Endometrium (tissue), 2 donors: ENCODE results near the gene MTMR2.

Source experiments
- FAIRE-seq: peaks from 2 replicates; lab custom pipeline; 2012; peaks lifted over from hg19 to GRCh38; lab: Jason Lieb, UNC
- donor health status: control.
- donor health status: control.

MTMR2 gene

GRCh38 chr11:95923728-95924413 lies at the start of gene MTMR2:
MTMR2 (minus strand) TSS chr11:95924107; CDS start chr11:95923954, 153 bp downstream.
- no peak for FAIRE-seq

DNA sequence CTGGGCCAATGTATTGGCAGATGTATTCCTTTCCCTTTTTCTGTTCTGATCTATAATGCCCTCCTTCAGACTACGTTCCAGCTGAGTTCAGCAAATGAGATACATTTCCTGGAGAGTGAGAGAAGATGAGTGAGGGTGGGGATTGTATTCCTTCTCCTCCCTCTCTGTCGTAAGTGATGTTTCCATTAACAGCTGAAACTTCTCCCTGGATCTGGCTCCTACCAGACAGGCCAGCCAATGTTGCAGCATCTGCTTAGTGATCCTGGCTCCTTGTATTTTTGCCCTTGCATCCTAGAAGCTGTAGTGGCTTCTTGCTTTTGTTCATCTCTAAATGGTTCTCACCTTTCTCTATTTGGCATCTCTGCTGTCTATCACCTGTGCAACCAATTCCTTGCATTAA lies 48.2 kb upstream of the MTMR2 start:
- no peak for FAIRE-seq

DNA sequence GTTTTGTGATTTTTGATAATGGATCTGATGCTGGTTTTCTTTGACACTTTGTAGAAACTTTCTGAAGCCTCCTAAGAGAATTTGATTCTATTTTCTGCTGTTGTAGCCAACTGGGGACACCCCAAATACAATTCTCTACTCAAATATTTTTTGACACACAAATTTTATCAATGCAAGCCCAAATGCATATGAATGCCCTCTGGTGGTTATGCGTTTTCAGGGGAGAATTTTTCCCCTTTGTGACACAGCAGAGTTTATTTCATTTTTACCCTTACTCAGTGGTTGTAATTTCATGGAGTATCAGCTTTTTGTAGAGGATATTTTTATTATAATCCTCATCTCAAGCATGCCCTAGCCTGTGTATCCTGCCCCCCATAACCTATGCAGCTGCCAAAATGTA lies 44.7 kb upstream of the MTMR2 start:
- FAIRE-seq: no peak

- no peak for FAIRE-seq
Measured at GRCh38 chr11:95964281-95964680, 40.4 kb upstream of the MTMR2 start.

GRCh38 chr11:95961758-95962157 lies 37.9 kb upstream of the MTMR2 start:
- no peak for FAIRE-seq

DNA sequence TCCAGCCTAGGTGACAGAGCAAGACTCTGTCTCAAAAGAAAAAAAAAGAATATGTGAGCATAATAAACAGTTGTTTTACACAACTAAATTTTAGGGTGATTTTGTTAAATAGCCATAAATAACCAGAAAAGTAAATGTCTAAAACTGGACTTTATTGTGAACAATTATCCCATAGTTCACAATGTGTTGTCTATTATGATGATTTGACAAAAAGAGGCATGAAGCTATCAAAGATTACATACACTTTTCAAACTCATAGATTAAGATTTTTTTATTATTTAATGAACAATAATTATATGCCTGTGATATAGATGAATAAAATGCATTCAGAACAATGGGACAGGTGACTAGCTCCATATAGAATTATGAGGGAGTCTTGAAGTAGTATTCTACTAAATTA lies 27.0 kb upstream of the MTMR2 start:
- no peak for FAIRE-seq

DNA sequence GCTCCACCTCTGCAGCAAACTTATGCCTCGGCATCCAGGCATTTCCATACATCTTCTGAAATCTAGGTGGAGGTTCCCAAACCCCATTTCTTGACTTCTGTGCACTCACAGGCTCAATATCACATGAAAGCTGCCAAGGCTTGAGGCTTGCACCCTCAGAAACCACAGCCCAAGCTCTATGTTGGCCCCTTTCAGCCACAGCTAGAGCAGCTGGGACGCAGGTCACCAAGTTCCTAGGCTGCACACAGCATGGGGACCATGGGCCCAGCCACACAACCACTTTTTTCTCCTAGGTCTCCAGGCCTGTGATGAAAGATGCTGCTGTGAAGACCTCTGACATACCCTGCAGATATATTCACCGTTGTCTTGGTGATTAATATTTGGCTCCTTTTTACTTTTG lies 24.7 kb upstream of the MTMR2 start:
- FAIRE-seq: no peak

DNA sequence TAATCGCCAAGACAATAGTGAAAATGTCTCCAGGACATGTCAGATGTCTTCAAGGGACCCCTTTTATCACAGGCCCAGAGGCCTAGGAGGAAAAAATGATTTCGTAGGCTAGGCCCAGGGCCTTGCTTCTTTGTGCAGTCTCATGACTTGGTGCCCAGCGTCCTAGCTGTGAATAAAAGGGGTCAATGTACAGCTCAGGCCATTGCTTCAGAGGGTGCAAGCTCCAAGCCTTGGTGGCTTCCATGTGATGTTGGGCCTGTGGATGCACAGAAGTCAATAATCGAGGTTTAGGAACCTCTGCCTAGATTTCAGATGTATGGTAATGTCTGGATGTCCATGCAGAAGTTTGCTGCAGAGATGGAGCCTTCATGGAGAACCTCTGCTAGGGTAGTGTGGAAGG lies 20.7 kb upstream of the MTMR2 start:
- no peak for FAIRE-seq

DNA sequence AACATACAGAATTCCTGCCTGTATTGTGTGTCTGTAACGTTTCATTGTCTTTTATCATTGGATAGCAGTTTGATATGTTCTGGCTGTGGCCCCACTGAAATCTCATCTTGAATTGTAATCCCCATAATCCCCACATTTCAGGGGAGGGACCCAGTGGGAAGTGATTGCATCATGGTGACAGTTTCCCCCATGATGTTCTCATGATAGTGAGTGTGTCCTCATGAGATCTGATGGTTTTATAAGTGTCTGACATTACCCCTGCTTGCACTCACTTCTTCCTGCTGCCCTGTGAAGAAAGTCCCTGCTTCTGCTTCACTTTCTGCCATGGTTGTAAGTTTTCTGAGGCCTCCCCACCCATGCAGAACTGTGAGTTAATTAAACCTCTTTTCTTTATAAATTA lies 19.6 kb upstream of the MTMR2 start:
- FAIRE-seq: no peak

GRCh38 chr11:95939091-95939490 lies 15.2 kb upstream of the MTMR2 start:
- FAIRE-seq: no peak

DNA sequence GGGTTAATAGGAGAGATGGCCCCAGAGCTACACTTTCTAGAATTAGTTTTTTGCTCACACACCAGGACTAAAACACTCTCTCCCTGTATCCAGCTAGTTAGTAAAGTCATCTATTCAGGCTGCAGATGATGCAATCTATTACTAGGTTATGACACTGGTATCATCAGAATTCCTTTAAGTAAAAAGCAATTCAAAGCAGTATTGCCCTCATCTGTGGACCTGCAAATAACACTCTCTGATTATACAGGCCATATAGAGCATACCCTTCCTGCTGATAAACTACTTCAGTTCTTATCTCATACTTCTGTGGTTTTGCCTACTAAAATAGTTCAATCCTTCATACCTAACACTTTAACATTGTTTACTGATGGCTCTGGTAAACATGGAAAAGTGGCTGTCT lies 13.5 kb upstream of the MTMR2 start:
- FAIRE-seq: no peak

- no peak for FAIRE-seq
Measured at GRCh38 chr11:95933594-95933993, 9.7 kb upstream of the MTMR2 start.

- no peak for FAIRE-seq
Measured at GRCh38 chr11:95931916-95932315, 8.0 kb upstream of the MTMR2 start.

DNA sequence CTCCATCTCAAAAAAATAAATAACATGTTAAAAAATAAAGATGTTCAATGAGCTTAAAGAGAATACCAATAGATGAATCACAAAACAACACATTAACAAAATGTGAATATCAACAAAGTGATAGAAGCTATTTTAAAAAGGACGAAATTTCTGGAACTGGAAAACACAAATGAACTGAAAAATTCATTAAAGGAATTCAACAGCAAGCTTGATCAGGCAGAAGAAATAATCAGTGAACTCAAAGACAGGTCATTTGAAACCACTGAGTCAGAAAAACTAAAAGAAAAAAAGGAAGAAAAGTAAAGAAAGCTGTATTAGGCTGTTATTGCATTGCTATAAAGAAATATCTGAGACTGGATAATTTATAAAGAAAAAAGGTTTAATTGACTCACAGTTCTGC lies 7.0 kb upstream of the MTMR2 start:
- no peak for FAIRE-seq

GRCh38 chr11:95926726-95927125 lies 2.8 kb upstream of the MTMR2 start:
- no peak for FAIRE-seq

DNA sequence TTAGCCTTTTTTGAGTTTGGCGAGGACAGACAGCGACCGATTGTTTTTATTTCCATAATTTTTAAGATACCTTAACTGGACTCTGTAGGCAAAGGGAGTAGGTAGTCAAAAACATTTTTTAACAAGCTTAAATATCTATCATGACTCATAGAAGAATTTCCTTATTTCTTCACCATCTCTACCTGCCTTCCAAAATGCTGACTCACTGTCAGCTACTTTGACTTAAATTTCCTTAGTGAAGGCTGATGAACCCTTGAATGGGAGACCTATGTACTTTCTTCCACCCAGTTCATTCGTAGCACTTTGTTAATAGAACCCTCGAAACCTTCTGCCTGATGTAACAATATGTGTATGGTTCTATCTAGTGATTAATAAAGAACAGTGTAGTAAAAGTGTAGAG lies 1.1 kb upstream of the MTMR2 start:
- FAIRE-seq: no peak

DNA sequence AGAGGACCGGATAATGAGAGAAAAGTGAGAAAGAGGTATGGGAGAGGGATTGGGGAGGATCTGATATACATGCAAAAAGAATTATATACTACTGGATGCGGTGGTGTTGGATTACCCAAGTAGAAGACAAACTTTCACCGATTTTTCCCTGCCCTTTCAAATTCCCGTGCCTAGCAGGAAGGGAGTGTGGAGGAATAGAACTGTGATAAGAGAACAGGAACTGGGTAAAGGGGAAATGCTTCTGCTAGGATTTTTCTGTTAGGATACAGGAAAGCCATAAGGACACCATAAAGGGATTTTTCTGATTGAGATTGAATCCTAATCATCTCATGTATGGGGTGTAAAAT lies 480 bp upstream of the MTMR2 start:
- FAIRE-seq: no peak

GRCh38 chr11:95923439-95923727 lies 524 bp downstream of the MTMR2 start:
- no peak for FAIRE-seq

- FAIRE-seq: no peak
Measured at GRCh38 chr11:95922536-95923438, 1.1 kb downstream of the MTMR2 start.

DNA sequence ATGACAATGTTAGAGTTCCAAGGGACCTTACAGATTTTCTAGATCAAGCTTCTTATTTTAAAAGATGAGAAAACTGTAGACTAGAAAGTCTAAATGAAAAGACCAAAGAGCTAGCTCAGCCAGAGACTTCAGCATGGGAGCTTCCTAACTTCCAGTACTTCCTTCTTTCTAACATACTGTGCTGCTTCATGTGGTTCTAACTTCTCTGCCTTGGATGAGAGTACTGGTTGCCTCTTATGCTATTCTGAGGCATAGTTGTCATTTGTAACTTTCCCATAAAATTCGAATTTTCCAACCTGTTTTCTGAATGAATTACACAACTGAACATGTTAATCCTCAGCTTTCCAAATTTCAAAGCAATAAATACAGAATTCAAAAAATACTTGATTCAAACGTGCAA lies 1.8 kb downstream of the MTMR2 start:
- no peak for FAIRE-seq

- no peak for FAIRE-seq
Measured at GRCh38 chr11:95920460-95921105, 3.3 kb downstream of the MTMR2 start.

GRCh38 chr11:95919514-95919913 lies 4.4 kb downstream of the MTMR2 start:
- no peak for FAIRE-seq

GRCh38 chr11:95918720-95919119 lies 5.2 kb downstream of the MTMR2 start:
- no peak for FAIRE-seq

GRCh38 chr11:95918056-95918455 lies 5.9 kb downstream of the MTMR2 start:
- no peak for FAIRE-seq
